Camera-type eye (tissue), 1 donor: Measurements from ENCODE around the gene FMN2. TPM values are rescaled to one million over a fixed set of nuclear protein-coding genes. Genes with fewer than 3 reads are reported as not detected.

Experiments
- total RNA-seq: library from RNA; depleted of rRNA; stranded (reverse); fragments of >200 nt; gene quantifications from one replicate; pipeline ENCODE4 v1.2.3, GENCODE V29; 2014

FMN2 gene
- 30.8 TPM for total RNA-seq

GRCh38 chr1:240091614-240092300 lies at the start of gene FMN2:
Gene FMN2, plus strand, starts transcription at chr1:240091883. Its CDS starts 227 bp downstream, at chr1:240092110.

